WTC11 (cell line): ENCODE measurements around the gene CDH12.

Experiments used
- JUN ChIP-seq: sonication (generic); formaldehyde crosslinking; IDR thresholded peaks from 2 replicates; pipeline ENCODE4 v1.8.0; 2023; ENCODE audit warnings: mild to moderate bottlenecking, missing genetic modification reagents
- SP1 ChIP-seq: sonication (generic); formaldehyde crosslinking; conservative IDR thresholded peaks from 2 replicates; pipeline ENCODE4 v1.8.1; 2022; ENCODE audit warnings: missing genetic modification reagents
- ZBTB21 ChIP-seq: sonication (generic); formaldehyde crosslinking; IDR thresholded peaks from 2 replicates; pipeline ENCODE4 v1.8.1; 2023; ENCODE audit warnings: mild to moderate bottlenecking, missing genetic modification reagents, borderline replicate concordance
- ZNF263 ChIP-seq: sonication (generic); formaldehyde crosslinking; IDR thresholded peaks from 2 replicates; pipeline ENCODE4 v1.8.1; 2022; ENCODE audit warnings: low read depth, mild to moderate bottlenecking, moderate library complexity, missing genetic modification reagents
- TF ChIP-seq, protein P1 (sequence below): fragments of 200-600 bp; IDR thresholded peaks from 2 replicates; pipeline ENCODE4 v1.8.0; 2022; ENCODE audit warnings: antibody characterized with exemption
- TF ChIP-seq, protein P2 (sequence below): sonication (generic); formaldehyde crosslinking; conservative IDR thresholded peaks from 2 replicates; pipeline ENCODE4 v1.8.1; 2022; ENCODE audit warnings: mild to moderate bottlenecking, missing genetic modification reagents

DNA sequence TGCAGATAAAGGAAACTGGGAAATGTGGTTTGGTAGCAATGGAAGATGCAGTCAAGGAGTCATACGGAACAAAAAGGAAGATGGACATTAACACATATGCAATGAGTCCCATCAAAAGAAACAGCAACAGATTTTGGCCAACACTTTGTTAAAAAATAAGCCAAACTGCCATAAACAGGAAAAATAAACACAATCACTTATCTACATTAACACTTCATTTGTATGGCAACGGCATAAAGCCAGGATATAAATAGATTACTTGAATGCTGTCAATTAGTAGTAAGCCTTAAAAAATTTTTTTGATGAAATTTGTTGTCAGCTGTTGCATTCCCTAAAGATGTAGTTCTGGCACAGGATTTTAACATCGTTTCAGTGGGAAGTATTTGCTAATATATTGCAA is 190.8 kb downstream of the CDH12 start:
- TF ChIP-seq, protein P1, sequence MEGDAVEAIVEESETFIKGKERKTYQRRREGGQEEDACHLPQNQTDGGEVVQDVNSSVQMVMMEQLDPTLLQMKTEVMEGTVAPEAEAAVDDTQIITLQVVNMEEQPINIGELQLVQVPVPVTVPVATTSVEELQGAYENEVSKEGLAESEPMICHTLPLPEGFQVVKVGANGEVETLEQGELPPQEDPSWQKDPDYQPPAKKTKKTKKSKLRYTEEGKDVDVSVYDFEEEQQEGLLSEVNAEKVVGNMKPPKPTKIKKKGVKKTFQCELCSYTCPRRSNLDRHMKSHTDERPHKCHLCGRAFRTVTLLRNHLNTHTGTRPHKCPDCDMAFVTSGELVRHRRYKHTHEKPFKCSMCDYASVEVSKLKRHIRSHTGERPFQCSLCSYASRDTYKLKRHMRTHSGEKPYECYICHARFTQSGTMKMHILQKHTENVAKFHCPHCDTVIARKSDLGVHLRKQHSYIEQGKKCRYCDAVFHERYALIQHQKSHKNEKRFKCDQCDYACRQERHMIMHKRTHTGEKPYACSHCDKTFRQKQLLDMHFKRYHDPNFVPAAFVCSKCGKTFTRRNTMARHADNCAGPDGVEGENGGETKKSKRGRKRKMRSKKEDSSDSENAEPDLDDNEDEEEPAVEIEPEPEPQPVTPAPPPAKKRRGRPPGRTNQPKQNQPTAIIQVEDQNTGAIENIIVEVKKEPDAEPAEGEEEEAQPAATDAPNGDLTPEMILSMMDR = no peak
- TF ChIP-seq JUN (CRISPR knock-in tag) (no peak), SP1 (no peak), ZBTB21 (no peak), ZNF263 (CRISPR knock-in tag) (no peak)
- TF ChIP-seq, protein P2, sequence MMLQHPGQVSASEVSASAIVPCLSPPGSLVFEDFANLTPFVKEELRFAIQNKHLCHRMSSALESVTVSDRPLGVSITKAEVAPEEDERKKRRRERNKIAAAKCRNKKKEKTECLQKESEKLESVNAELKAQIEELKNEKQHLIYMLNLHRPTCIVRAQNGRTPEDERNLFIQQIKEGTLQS (CRISPR knock-in tag) = no peak
